ENCODE measurements around the gene TAS2R40.

The TAS2R40 gene

GRCh38 chr7:143227806-143228205 is 6.0 kb downstream of the TAS2R40 start:
- DNase-seq = no peak

GRCh38 chr7:143229054-143229790 is 7.4 kb downstream of the TAS2R40 start:
- DNase-seq = no peak

- no peak for DNase-seq
Measured at GRCh38 chr7:143230602-143231457, 9.0 kb downstream of the TAS2R40 start.

GRCh38 chr7:143233816-143234532 is 12.1 kb downstream of the TAS2R40 start:
- DNase-seq = no peak

GRCh38 chr7:143234533-143234875 is 12.7 kb downstream of the TAS2R40 start:
- no peak for DNase-seq

- DNase-seq = no peak
Measured at GRCh38 chr7:143235561-143235960, 13.7 kb downstream of the TAS2R40 start.

- no peak for DNase-seq
Measured at GRCh38 chr7:143236408-143236990, 14.7 kb downstream of the TAS2R40 start.

- DNase-seq = no peak
Measured at GRCh38 chr7:143237366-143237765, 15.5 kb downstream of the TAS2R40 start.

GRCh38 chr7:143238289-143238980 is 16.6 kb downstream of the TAS2R40 start:
- no peak for DNase-seq

GRCh38 chr7:143239813-143240212 is 18.0 kb downstream of the TAS2R40 start:
- DNase-seq = no peak

GRCh38 chr7:143240291-143241168 is 18.7 kb downstream of the TAS2R40 start:
- peak; percentile 76 for DNase-seq

GRCh38 chr7:143242306-143242705 is 20.5 kb downstream of the TAS2R40 start:
- DNase-seq = no peak

- no peak for DNase-seq
Measured at GRCh38 chr7:143243111-143243510, 21.3 kb downstream of the TAS2R40 start.

GRCh38 chr7:143243614-143244013 is 21.8 kb downstream of the TAS2R40 start:
- DNase-seq = no peak

GRCh38 chr7:143244321-143244720 is 22.5 kb downstream of the TAS2R40 start:
- no peak for DNase-seq

- no peak for DNase-seq
Measured at GRCh38 chr7:143245123-143245522, 23.3 kb downstream of the TAS2R40 start.

- DNase-seq = no peak
Measured at GRCh38 chr7:143247372-143247771, 25.5 kb downstream of the TAS2R40 start.

GRCh38 chr7:143248761-143249354 is 27.0 kb downstream of the TAS2R40 start:
- no peak for DNase-seq

- no peak for DNase-seq
Measured at GRCh38 chr7:143250199-143250598, 28.4 kb downstream of the TAS2R40 start.

GRCh38 chr7:143250822-143251221 is 29.0 kb downstream of the TAS2R40 start:
- DNase-seq = no peak

GRCh38 chr7:143252006-143252405 is 30.2 kb downstream of the TAS2R40 start:
- no peak for DNase-seq
